A549 (cell line): ENCODE data around the gene NR2F2. TPM values are rescaled to one million over a fixed set of nuclear protein-coding genes. Genes with fewer than 3 reads are reported as not detected.

ENCODE experiments used
- ATAC-seq, 2 experiments: fragments of 200-7000 bp in 1 of 2; fragments of >200 bp in 1 of 2; cut with Nextera tagmentation in 1 of 2; cut with Tn5 transposase in 1 of 2; 3 replicates each; pipeline versions ENCODE4 v1.8.0 to v1.9.1; 2018 to 2020; ENCODE audit warnings: mild to moderate bottlenecking in 1 of 2, moderate library complexity in 1 of 2
- CTCF ChIA-PET: fragments of 300-600 bp; sonication (Branson Sonifier 250); formaldehyde crosslinking; extraction: SDS; loops from one replicate; lab custom pipeline; 2021; ENCODE audit warnings: antibody characterized with exemption, inconsistent platforms; lab: Yijun Ruan, JAX
- POLR2A ChIA-PET: fragments of 350-600 bp; formaldehyde crosslinking; extraction: SDS; loops from one replicate; lab custom pipeline; 2021; ENCODE audit warnings: antibody characterized with exemption, inconsistent platforms; lab: Yijun Ruan, JAX
- DNase-seq, 2 experiments: peaks; one replicate each; pipeline versions ENCODE4 v3.0.0 to v3.0.0-alpha.2; 2011 to 2016; ENCODE audit warnings: low read depth in 1 of 2, low spot score in 1 of 2
- FAIRE-seq: peaks from 2 replicates; lab custom pipeline; 2011; peaks lifted over from hg19 to GRCh38; lab: Jason Lieb, UNC
- H3K27ac ChIP-seq, 2 experiments: fragments of >200 bp; sonication (Bioruptor Twin); formaldehyde crosslinking; 3 replicates each; pipeline ENCODE4 v1.5.1; 2016 to 2017
- H3K4me1 ChIP-seq: fragments of >200 bp; sonication (Bioruptor Twin); formaldehyde crosslinking; 3 replicates; pipeline ENCODE4 v1.6.1; 2016
- H3K4me2 ChIP-seq: fragments of >200 bp; sonication (Bioruptor Twin); formaldehyde crosslinking; 3 replicates; pipeline ENCODE4 v1.6.1; 2016
- H3K4me3 ChIP-seq: fragments of >200 bp; sonication (Bioruptor Twin); formaldehyde crosslinking; 3 replicates; pipeline ENCODE4 v1.5.1; 2016
- H3K9me3 ChIP-seq: fragments of >200 bp; sonication (Bioruptor Twin); formaldehyde crosslinking; 3 replicates; pipeline ENCODE4 v1.6.1; 2016
- BHLHE40 ChIP-seq: IDR thresholded peaks from 2 replicates; pipeline ENCODE4 v1.6.1; 2012; ENCODE audit warnings: low read depth, low read length, inconsistent platforms
- CEBPB ChIP-seq, 2 experiments: fragments of >200 bp in 1 of 2; sonication (Bioruptor Twin) in 1 of 2; formaldehyde crosslinking in 1 of 2; IDR thresholded peaks; 2 replicates each; pipeline ENCODE4 v1.6.1; 2012 to 2016
- GATA3 ChIP-seq: IDR thresholded peaks from 2 replicates; pipeline ENCODE4 v1.6.1; 2012; ENCODE audit warnings: borderline replicate concordance
- HOXA7 ChIP-seq: fragments of 250-450 bp; sonication (Bioruptor Pico); IDR thresholded peaks from 2 replicates; pipeline ENCODE4 v1.5.0; 2020; ENCODE audit warnings: mild to moderate bottlenecking, moderate library complexity
- JUNB ChIP-seq: fragments of >200 bp; sonication (Bioruptor Twin); formaldehyde crosslinking; IDR thresholded peaks from 2 replicates; pipeline ENCODE4 v1.6.1; 2016
- MAFK ChIP-seq: fragments of 450-650 bp; IDR thresholded peaks from 2 replicates; pipeline ENCODE4 v1.6.1; 2014; ENCODE audit not compliant: partially characterized antibody
- POLR2A ChIP-seq: IDR thresholded peaks from 2 replicates; pipeline ENCODE4 v1.6.1; 2012; ENCODE audit warnings: mild to moderate bottlenecking, low read length
- RCOR1 ChIP-seq: fragments of 150-350 bp; IDR thresholded peaks from 2 replicates; pipeline ENCODE4 v1.6.1; 2014; ENCODE audit warnings: antibody characterized with exemption, low read length, low read depth
- REST ChIP-seq: fragments of 200-600 bp; sonication (generic); IDR thresholded peaks from 2 replicates; pipeline ENCODE4 v1.6.1; 2016; ENCODE audit warnings: antibody characterized with exemption, mild to moderate bottlenecking, moderate library complexity
- SMC3 ChIP-seq: fragments of >200 bp; sonication (Bioruptor Twin); formaldehyde crosslinking; IDR thresholded peaks from 3 replicates; pipeline ENCODE4 v1.6.1; 2018; ENCODE audit warnings: inconsistent platforms
- USF2 ChIP-seq: fragments of 450-650 bp; IDR thresholded peaks from 2 replicates; pipeline ENCODE4 v1.6.1; 2014; ENCODE audit warnings: antibody characterized with exemption
- WGBS: methylation state at CpG from one replicate; pipeline ENCODE4 v1.1.6; 2017; ENCODE audit errors: missing lambda C conversion rate; 5-methylcytosine and 5-hydroxymethylcytosine counted together
- polyA plus RNA-seq, 4 experiments: library from polyadenylated mRNA; depleted of rRNA in 3 of 4; stranded (reverse); fragments of >200 nt; fragmentation: RNase III in 1 of 4; extraction: RNeasy Plus Mini Kit Qiagen cat#74134 plus additional on column Dnase treatment in 1 of 4; gene quantifications; 2 replicates in 3 of 4; 3 replicates in 1 of 4; pipeline ENCODE4 v1.2.3, GENCODE V29; 2011 to 2017
- TF ChIP-seq, protein P1 (sequence below): fragments of 250-450 bp; sonication (Bioruptor Pico); IDR thresholded peaks from 2 replicates; pipeline ENCODE4 v1.5.0; 2020; ENCODE audit warnings: low read depth, mild to moderate bottlenecking, moderate library complexity
- TF ChIP-seq, protein P2 (sequence below): fragments of 250-450 bp; sonication (Bioruptor Pico); IDR thresholded peaks from 2 replicates; pipeline ENCODE4 v1.5.0; 2021; ENCODE audit warnings: mild to moderate bottlenecking, moderate library complexity, borderline replicate concordance

The NR2F2 gene
- polyA plus RNA-seq, 2 of the 4 experiments (the other 2 are of a cell fraction) = 11.8 to 15.7 TPM

- TF ChIP-seq CEBPB (IDR thresholded peaks at IDR 0.05) = no peak
- TF ChIP-seq, protein P1, sequence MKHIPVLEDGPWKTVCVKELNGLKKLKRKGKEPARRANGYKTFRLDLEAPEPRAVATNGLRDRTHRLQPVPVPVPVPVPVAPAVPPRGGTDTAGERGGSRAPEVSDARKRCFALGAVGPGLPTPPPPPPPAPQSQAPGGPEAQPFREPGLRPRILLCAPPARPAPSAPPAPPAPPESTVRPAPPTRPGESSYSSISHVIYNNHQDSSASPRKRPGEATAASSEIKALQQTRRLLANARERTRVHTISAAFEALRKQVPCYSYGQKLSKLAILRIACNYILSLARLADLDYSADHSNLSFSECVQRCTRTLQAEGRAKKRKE (CRISPR knock-in tag) = no peak
Observed at GRCh38 chr15:96358821-96359615, 28.5 kb downstream of the NR2F2 start (continued).

DNA sequence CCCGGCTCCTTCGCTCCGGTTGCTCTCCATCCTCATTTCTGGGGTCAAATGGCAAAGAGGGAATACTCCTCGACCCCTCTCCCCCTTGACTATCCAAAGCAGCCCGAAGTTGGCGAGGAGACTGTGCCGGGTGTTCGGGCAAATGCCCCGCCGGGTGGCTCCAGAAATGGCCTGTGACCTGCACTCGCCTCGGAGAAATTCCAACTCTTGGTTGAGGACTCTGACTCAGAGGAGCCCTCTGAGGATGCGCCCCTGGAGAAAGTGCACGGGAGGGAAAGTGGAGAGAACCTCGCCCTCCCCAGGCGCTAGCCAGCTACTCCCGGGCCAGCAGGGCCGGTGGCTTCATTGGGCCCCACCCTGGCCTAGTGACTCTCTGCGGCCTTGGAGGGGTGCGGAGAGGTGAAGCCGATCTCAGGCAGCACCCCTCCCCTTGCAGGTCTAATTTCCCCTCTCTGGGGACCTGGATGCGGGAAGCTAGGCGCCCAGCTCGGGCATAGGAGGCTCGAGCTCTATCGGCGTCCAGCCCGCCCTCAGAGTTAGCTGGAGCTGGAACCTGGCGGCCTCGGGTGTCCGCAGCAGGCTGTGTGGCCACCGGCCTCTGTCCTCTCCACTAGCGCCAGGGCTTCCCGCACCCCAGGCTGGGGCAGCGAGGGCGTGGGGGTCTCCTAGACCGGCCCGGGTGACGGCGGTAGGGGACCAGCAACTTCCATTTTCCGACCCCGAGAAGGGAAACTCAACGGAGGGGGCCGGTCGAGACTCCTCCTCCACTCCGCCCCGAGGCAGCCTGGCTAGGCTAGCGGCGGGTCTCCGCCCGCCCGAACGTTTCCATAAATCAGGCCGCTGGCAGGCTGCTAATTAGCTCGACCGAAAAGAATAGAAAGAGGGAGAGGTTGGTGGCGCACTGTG lies 29.4 kb downstream of the NR2F2 start:
- ATAC-seq (no peak), FAIRE-seq (no peak), DNase-seq (no peak)
- Histone ChIP-seq H3K27ac (no peak overlapping the region), H3K4me3 (no peak overlapping the region), H3K4me1 (0 out of 3 replicates have a peak, but pooled peaks cover 7% of the 10 kb centered on the region), H3K9me3 (no peaks in the 10 kb centered on the region), H3K4me2 (no peak overlapping the region)
- 65% methylated on average over 49 of the region's 57 CpGs for WGBS
- CTCF ChIA-PET = interaction anchor here (0.9 to 3.2 kb wide), 5 partner anchors 8 to 33 kb away, joined by 3 to 7 read pairs (median 4); no protein-coding TSS in a partner anchor
- POLR2A ChIA-PET = no interaction called here
- no peak for TF ChIP-seq BHLHE40
- TF ChIP-seq JUNB = no peak
- no peak for TF ChIP-seq HOXA7 (CRISPR knock-in tag)
- no peak for TF ChIP-seq GATA3
- no peak for TF ChIP-seq SMC3
- TF ChIP-seq, protein P2, sequence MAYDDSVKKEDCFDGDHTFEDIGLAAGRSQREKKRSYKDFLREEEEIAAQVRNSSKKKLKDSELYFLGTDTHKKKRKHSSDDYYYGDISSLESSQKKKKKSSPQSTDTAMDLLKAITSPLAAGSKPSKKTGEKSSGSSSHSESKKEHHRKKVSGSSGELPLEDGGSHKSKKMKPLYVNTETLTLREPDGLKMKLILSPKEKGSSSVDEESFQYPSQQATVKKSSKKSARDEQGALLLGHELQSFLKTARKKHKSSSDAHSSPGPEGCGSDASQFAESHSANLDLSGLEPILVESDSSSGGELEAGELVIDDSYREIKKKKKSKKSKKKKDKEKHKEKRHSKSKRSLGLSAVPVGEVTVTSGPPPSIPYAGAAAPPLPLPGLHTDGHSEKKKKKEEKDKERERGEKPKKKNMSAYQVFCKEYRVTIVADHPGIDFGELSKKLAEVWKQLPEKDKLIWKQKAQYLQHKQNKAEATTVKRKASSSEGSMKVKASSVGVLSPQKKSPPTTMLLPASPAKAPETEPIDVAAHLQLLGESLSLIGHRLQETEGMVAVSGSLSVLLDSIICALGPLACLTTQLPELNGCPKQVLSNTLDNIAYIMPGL (CRISPR knock-in tag) = no peak
- TF ChIP-seq REST = no peak
- no peak for TF ChIP-seq USF2
- TF ChIP-seq CEBPB (IDR thresholded peaks at IDR 0.05) = no peak
- no peak for TF ChIP-seq POLR2A
- TF ChIP-seq, protein P1 (CRISPR knock-in tag) = no peak
- TF ChIP-seq MAFK = no peak
- no peak for TF ChIP-seq RCOR1
